CD4-positive, alpha-beta T cell treated with Interferon alpha-2 for 1 hour (primary cell): ENCODE results near the gene ANKRD31.

Experiments used
- DNase-seq, 2 donors: peaks; one replicate each; pipeline ENCODE4 v3.0.0-alpha.2; 2020 to 2022

The ANKRD31 gene

DNA sequence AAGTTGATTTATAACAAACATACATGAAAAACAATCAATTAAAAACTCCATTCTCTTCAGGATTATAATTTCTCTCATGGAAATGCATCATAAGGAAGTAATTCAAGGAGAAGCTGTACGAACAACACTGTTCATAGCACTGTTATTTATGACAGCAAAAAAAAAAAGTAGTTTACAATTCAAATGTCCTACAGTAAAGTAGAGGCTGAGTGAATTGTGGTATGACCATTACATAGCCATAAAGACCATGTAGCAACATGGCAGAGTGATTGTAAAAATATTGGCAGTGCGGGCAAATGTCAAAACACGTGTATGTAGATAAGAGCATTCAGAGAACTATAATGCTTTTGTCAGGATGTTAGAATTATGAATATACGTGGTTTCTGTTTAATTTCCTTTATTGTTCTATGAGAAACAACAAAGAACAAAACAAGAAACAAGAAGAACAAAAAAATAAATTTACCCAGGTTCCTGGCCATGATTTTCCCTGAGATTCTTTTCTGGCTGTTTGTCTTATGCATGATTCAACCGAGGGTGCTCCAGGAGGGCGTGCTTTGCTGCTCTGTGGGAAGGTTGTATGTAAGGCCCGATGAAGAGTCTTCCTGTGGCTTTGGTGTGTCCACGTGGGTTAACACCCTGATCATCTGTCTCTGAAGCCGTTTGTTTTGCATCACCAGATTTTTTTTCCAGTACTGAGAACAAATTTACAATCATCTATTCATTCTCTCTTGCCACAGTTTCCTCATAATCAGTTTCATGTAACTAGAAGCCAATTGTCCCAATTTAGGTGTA lies 213.1 kb downstream of the ANKRD31 start:
- DNase-seq = peak; percentile 10 to 54

DNA sequence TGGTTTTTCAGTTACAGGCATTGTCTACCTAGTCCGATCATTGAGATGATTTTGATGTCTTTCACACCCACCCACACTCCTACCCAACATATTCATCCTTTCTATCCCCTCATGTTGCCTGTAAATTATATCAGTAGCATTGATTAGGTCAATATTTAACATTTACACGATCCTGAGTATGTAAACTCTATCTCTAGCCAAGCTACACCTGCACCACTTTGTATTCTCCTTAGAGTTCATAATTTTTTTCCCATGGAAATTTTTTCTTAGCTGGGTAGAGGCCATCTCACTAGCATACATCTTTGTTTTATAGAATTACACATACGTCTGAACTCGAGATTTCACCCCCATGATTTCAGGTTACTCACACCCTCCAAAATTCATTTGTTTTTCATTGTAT lies 214.9 kb downstream of the ANKRD31 start:
- no peak for DNase-seq

DNA sequence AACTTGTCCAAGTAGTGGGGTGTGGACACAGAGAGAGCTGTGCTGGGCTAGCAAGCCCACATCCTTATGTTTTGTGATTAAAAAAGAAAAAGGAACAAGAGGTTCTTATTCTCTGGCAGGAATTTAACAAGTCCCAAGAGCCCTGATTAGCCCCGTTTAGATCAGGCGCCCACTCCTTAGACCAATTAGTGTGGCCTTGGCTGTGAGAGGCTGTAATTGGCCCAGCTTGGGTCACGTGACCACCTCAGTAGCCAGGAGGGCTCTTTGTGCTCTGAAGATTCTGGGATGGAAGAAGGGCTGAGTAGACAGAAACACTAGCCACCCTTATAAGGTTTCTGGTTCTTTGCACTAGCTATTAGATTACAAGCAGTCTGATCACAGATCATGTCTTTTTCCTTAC lies 215.5 kb downstream of the ANKRD31 start:
- no peak for DNase-seq

DNA sequence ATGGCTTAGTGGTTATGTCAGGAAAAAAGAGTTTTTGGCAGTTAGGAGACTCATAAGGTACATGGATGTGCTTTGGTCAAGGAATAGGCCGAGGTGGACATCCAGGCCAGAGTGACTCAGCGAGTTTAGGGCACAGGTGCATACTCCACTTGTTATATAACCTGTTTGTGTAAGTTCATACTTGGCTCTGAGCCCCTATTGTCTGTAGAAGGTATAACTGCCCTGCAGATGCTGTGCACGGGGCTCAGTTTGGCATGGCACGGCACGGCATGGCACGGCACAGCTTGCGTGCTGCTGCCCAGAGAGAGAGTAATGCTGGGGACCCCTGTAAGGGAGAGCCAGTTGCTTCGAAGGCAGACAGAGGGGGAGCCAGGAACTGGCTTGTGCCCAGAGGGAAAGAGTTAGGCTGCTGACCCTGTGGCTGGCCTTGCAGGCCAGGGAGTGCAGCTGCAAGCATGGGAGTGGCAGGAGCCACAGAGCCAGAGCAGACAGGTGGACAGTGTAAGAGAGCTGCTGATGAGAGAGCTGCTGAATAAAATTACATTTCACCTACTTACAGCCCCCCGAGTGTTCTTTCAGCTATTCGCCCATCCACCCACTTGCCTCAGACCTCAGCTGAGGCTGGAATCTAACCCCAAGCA lies 216.5 kb downstream of the ANKRD31 start:
- DNase-seq = no peak

DNA sequence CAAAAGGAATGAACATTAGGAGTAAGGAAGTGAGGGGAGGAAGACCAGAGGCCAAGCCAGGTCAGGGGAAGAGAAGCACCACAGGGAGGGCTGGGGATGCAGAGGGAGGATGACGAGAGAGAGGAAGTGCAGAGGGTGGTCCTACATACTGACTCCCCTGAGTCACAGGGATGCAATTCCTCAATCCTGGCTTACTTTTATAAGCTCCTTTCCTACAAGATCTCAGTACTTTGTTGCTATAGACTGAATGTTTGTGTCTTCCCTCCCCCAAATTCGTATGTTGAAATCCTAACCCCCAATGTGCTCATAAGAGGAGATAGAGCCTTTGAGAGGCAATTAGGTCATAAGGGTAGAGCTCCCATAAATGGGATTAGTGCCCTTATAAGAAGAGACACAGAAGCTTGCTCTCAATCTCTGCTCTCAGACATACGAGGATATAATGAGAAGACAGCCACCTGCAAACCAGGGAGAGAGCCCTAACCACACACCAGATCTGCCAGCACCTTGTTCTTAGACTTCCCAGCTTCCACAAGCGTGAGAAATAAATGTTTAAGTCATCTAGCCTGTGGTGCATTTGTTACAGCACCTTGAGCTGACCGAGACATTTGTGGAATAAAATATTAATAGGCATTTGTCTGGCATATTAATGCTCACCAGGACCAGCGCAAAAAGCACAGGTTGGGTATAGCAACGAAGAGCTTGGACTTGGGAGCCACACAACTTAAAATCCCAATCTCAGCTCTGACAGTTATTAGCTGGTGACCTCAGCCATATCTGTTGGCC lies 217.7 kb downstream of the ANKRD31 start:
- DNase-seq = no peak
